Measurements from ENCODE around the gene LTK. TPM values are rescaled to one million over a fixed set of nuclear protein-coding genes. Genes with fewer than 3 reads are reported as not detected.

Gene LTK
- total and polyA plus RNA-seq, 3 experiments from 2014 or later: 0.27 to 7.3 (median 0.31) TPM

- Histone ChIP-seq H3K9me3 (ENCODE audit: low read length) (no peaks in the 10 kb centered on the region), H3K27ac (ENCODE audit: low read depth, low read length) (no peak overlapping the region), H3K36me3 (ENCODE audit: insufficient read depth, low read length) (peaks cover 23% of the 10 kb centered on the region), H3K4me3 (ENCODE audit: low read length) (no peak overlapping the region), H3K4me1 (ENCODE audit: insufficient read depth, low read length) (no peaks in the 10 kb centered on the region), H3K27me3 (ENCODE audit: insufficient read depth, low read length, poor library complexity, severe bottlenecking) (no peaks in the 10 kb centered on the region)
- Mint-ChIP-seq H3K27ac (peak overlapping the region in 7 of 8 donors; percentile 41 to 91 (median 87)), H3K27me3 (no peaks in the 10 kb centered on the region), H3K36me3 (peaks cover 10 to 70% (median 13%) of the 10 kb centered on the region in 3 donors), H3K4me1 (peaks cover 6 to 21% (median 20%) of the 10 kb centered on the region in 3 donors), H3K9me3 (no peaks in the 10 kb centered on the region), H3K4me3 (peak overlapping the region in 3 of 7 donors; percentile 33 to 83 (median 72))
- CTCF ChIA-PET: interaction anchor here (0.6 to 2.3 kb wide), 22 partner anchors 9 to 561 kb away, joined by 3 to 9 read pairs (median 3); partner anchors contain the start of genes LTK and MAPKBP1
- peak in 2 of 5 donors; percentile 21 to 28 for DNase-seq
- POLR2A ChIA-PET: interaction anchor here (0.7 kb wide), 1 partner anchor 103 kb away, joined by 4 read pairs; no protein-coding TSS in a partner anchor
Observed at GRCh38 chr15:41465822-41466421, 47.7 kb downstream of the LTK start.

DNA sequence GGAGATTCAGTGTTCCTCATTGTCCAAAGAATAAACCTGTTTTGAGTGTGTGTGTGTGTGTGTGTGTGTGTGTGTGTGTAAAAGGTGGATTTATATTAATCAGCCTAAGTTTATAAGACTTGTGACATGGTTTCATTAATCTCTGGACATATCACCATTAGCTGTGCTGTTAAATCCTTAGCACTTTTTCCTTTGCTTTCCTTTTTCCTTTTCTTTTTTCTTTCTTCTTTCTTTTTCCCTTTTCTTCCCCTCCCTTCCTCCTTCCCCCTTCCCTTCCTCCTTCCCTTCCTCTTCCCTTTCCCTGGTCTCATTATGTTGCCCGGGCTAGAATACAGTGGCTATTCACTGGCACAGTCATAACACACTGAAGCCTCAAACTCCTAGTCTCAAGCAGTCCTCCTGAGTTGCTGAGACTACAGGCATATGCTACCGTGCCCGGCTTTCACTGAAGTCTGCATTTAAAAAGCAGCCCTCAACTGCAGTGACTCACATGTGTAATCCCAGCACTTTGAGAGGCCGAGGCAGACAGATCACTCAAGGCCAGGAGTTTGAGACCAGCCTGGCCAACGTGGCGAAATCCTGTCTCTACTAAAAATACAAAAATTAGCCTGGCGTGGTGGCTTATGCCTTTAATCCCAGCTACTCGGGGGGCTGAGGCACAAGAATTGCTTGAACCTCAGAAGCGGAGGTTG is 48.6 kb downstream of the LTK start:
- H3K4me1 ChIP-seq (ENCODE audit: insufficient read depth, low read length): no peaks in the 10 kb centered on the region
- H3K36me3 Mint-ChIP-seq: peaks cover 10 to 65% (median 11%) of the 10 kb centered on the region in 3 donors
- H3K27me3 Mint-ChIP-seq: no peaks in the 10 kb centered on the region
- no peaks in the 10 kb centered on the region for H3K27me3 ChIP-seq (ENCODE audit: insufficient read depth, low read length, poor library complexity, severe bottlenecking)
- H3K4me3 Mint-ChIP-seq: no peak overlapping the region
- H3K4me1 Mint-ChIP-seq: peaks cover 6 to 21% (median 20%) of the 10 kb centered on the region in 3 donors
- H3K4me3 ChIP-seq (ENCODE audit: low read length): no peak overlapping the region
- no peak overlapping the region for H3K27ac ChIP-seq (ENCODE audit: low read depth, low read length)
- peak overlapping the region in 3 of 8 donors; percentile 35 to 86 (median 83) for H3K27ac Mint-ChIP-seq
- H3K9me3 ChIP-seq (ENCODE audit: low read length): no peaks in the 10 kb centered on the region
- no peak for DNase-seq
- H3K36me3 ChIP-seq (ENCODE audit: insufficient read depth, low read length): peaks cover 20% of the 10 kb centered on the region
- ChIA-PET POLR2A (no interaction called here), CTCF (interaction anchor here (0.6 to 2.3 kb wide), 14 partner anchors 11 to 560 kb away, joined by 3 to 9 read pairs (median 4); partner anchors contain the start of genes LTK and MAPKBP1)
- H3K9me3 Mint-ChIP-seq: no peaks in the 10 kb centered on the region

GRCh38 chr15:41462084-41462795 is 51.4 kb downstream of the LTK start:
- ChIA-PET CTCF (interaction anchor here (1.2 to 1.4 kb wide), 2 partner anchors 8 to 96 kb away, joined by 3 read pairs; no protein-coding TSS in a partner anchor), POLR2A (no interaction called here)
- H3K9me3 Mint-ChIP-seq: no peaks in the 10 kb centered on the region
- Histone ChIP-seq H3K27me3 (ENCODE audit: insufficient read depth, low read length, poor library complexity, severe bottlenecking) (no peaks in the 10 kb centered on the region), H3K36me3 (ENCODE audit: insufficient read depth, low read length) (peaks cover 18% of the 10 kb centered on the region), H3K9me3 (ENCODE audit: low read length) (no peaks in the 10 kb centered on the region), H3K27ac (ENCODE audit: low read depth, low read length) (no peak overlapping the region), H3K4me3 (ENCODE audit: low read length) (no peak overlapping the region), H3K4me1 (ENCODE audit: insufficient read depth, low read length) (no peaks in the 10 kb centered on the region)
- H3K36me3 Mint-ChIP-seq: peaks cover 9 to 64% (median 17%) of the 10 kb centered on the region in 3 donors
- H3K4me1 Mint-ChIP-seq: peaks cover 6 to 19% (median 18%) of the 10 kb centered on the region in 3 donors
- no peak for DNase-seq
- no peaks in the 10 kb centered on the region for H3K27me3 Mint-ChIP-seq
- peak overlapping the region in 6 of 8 donors; percentile 8 to 92 (median 42) for H3K27ac Mint-ChIP-seq
- H3K4me3 Mint-ChIP-seq: peak overlapping the region in 1 of 7 donors; percentile 61

Other genes with a start within 250 kb of the LTK start
- 10 to 100 TPM; 16.2 to 19.0 TPM for gene OIP5, start 181.2 kb downstream of the LTK start, total RNA-seq
- gene OIP5, start 181.2 kb downstream of the LTK start, polyA plus RNA-seq: 0.58 TPM
- 100 to 1,000 TPM; 100 to 106 TPM for gene NUSAP1, start 180.9 kb downstream of the LTK start, total RNA-seq
- gene NUSAP1, start 180.9 kb downstream of the LTK start, polyA plus RNA-seq: 2.7 TPM
- 10 to 100 TPM; 19.9 to 20.8 TPM for gene NDUFAF1, start 111.3 kb downstream of the LTK start, total RNA-seq
- gene NDUFAF1, start 111.3 kb downstream of the LTK start, polyA plus RNA-seq: 22.6 TPM
- 10 to 100 TPM; 32.9 to 35.5 TPM for gene RTF1, start 96.7 kb downstream of the LTK start, total RNA-seq
- 28.2 TPM for gene RTF1, start 96.7 kb downstream of the LTK start, polyA plus RNA-seq
- gene ITPKA, start 20.0 kb downstream of the LTK start, total RNA-seq: under 1 TPM; 0.44 to 0.53 TPM
- gene ITPKA, start 20.0 kb downstream of the LTK start, polyA plus RNA-seq: not detected
- gene RPAP1, start 30.4 kb upstream of the LTK start, total RNA-seq: 10 to 100 TPM; 64.6 to 69.3 TPM
- 20.7 TPM for gene RPAP1, start 30.4 kb upstream of the LTK start, polyA plus RNA-seq
- 1 to 10 TPM; 2.0 to 2.6 TPM for gene TYRO3, start 45.4 kb upstream of the LTK start, total RNA-seq
- gene TYRO3, start 45.4 kb upstream of the LTK start, polyA plus RNA-seq: 0.46 TPM
- 10 to 100 TPM; 40.1 to 41.5 TPM for gene MGA, start 146.6 kb upstream of the LTK start, total RNA-seq
- 22.5 TPM for gene MGA, start 146.6 kb upstream of the LTK start, polyA plus RNA-seq

Data from CD8-positive, alpha-beta memory T cell (primary cell).